GM12878 (cell line): ENCODE measurements around the gene GNG5. TPM values are rescaled to one million over a fixed set of nuclear protein-coding genes. Genes with fewer than 3 reads are reported as not detected.

Source experiments
- ATAC-seq: fragments of 200-7000 bp; cut with Tn5 transposase; 3 replicates; pipeline ENCODE4 v1.9.1; 2020; ENCODE audit warnings: mild to moderate bottlenecking, moderate library complexity
- BruUV-seq: library from RNA; stranded (reverse); fragments of 400-500 nt; replicated peaks from 2 replicates; lab custom pipeline; 2021; lab: Mats Ljungman, UMichigan
- CTCF ChIA-PET: fragments of 300-600 bp; sonication (Branson Sonifier 250); formaldehyde crosslinking; extraction: SDS; loops from one replicate; lab custom pipeline; 2021; ENCODE audit warnings: inconsistent platforms; lab: Yijun Ruan, JAX
- POLR2A ChIA-PET: fragments of 350-600 bp; formaldehyde crosslinking; extraction: SDS; loops from one replicate; lab custom pipeline; 2021; ENCODE audit warnings: inconsistent platforms; lab: Charles Lee
- RAD21 ChIA-PET: fragments of 300-600 bp; sonication (Branson Sonifier 250); formaldehyde crosslinking; loops from one replicate; lab custom pipeline; 2023; ENCODE audit warnings: antibody characterized with exemption; ENCODE audit not compliant: unreplicated experiment; lab: Charles Lee
- SMC1A ChIA-PET: fragments of 300-600 bp; sonication (Branson Sonifier 250); formaldehyde crosslinking; loops from one replicate; lab custom pipeline; 2023; ENCODE audit not compliant: unreplicated experiment, uncharacterized antibody; lab: Charles Lee
- DNase-seq: peaks from one replicate; pipeline ENCODE4 v3.0.0-alpha.2; 2011; ENCODE audit warnings: low read depth, low spot score
- FAIRE-seq: peaks from 3 replicates; lab custom pipeline; 2011; peaks lifted over from hg19 to GRCh38; lab: Jason Lieb, UNC
- H2AFZ ChIP-seq: 2 replicates; pipeline ENCODE4 v1.6.0; 2011; ENCODE audit warnings: low read depth, low read length, control low read depth; ENCODE audit not compliant: control insufficient read depth
- H3K27ac ChIP-seq: 2 replicates; pipeline ENCODE4 v1.5.1; 2011; ENCODE audit warnings: control low read depth; ENCODE audit not compliant: control insufficient read depth, insufficient read depth
- H3K27me3 ChIP-seq, 2 experiments: replicated peaks in 1 of 2; 2 replicates each; pipeline versions ENCODE4 v1.6.0 to v1.6.1; 2011; ENCODE audit warnings: low read length in 1 of 2; ENCODE audit not compliant: control insufficient read depth in 2 of 2, insufficient read depth in 2 of 2
- H3K36me3 ChIP-seq, 2 experiments: 2 replicates each; pipeline ENCODE4 v1.5.1; 2011; ENCODE audit warnings: low read length in 1 of 2; ENCODE audit not compliant: control insufficient read depth in 2 of 2, insufficient read depth in 2 of 2
- H3K4me1 ChIP-seq: 2 replicates; pipeline ENCODE4 v1.6.1; 2011; ENCODE audit warnings: mild to moderate bottlenecking, low read length, moderate library complexity, mixed read lengths; ENCODE audit not compliant: control insufficient read depth, insufficient read depth
- H3K4me2 ChIP-seq: 2 replicates; pipeline ENCODE4 v1.6.0; 2011; ENCODE audit warnings: control low read depth; ENCODE audit not compliant: control insufficient read depth, insufficient read depth
- H3K4me3 ChIP-seq: fragments of 200-600 bp; sonication (generic); 2 replicates; pipeline ENCODE4 v1.5.1; 2016
- H3K79me2 ChIP-seq: 2 replicates; pipeline ENCODE4 v1.6.0; 2011; ENCODE audit warnings: low read length; ENCODE audit not compliant: control insufficient read depth, insufficient read depth
- H3K9ac ChIP-seq: 2 replicates; pipeline ENCODE4 v1.8.0; 2011; ENCODE audit warnings: low read length, control low read depth, mixed read lengths; ENCODE audit not compliant: control insufficient read depth, insufficient read depth
- H3K9me3 ChIP-seq: replicated peaks from 3 replicates; pipeline ENCODE4 v1.5.1; 2011; ENCODE audit warnings: mild to moderate bottlenecking, low read length; ENCODE audit not compliant: control insufficient read depth, insufficient read depth
- H4K20me1 ChIP-seq: 2 replicates; pipeline ENCODE4 v1.6.0; 2011; ENCODE audit not compliant: control insufficient read depth, insufficient read depth
- CHD1 ChIP-seq: IDR thresholded peaks from 2 replicates; pipeline ENCODE4 v1.6.1; 2012; ENCODE audit warnings: low read depth, low read length, improper control_type of control experiment
- CHD4 ChIP-seq: fragments of 200-600 bp; sonication (generic); IDR thresholded peaks from 2 replicates; pipeline ENCODE4 v1.6.1; 2016; ENCODE audit warnings: mild to moderate bottlenecking
- EGR1 ChIP-seq, 2 experiments: IDR thresholded peaks; 1 replicate in 1 of 2; 2 replicates in 1 of 2; pipeline ENCODE4 v1.6.1; 2011 to 2012; ENCODE audit warnings: low read depth in 2 of 2, low read length in 2 of 2, borderline replicate concordance in 1 of 2, mild to moderate bottlenecking in 1 of 2, moderate library complexity in 1 of 2
- ELK1 ChIP-seq: IDR thresholded peaks from 2 replicates; pipeline ENCODE4 v1.6.1; 2012; ENCODE audit warnings: low read depth, low read length, improper control_type of control experiment
- POLR2AphosphoS5 ChIP-seq: IDR thresholded peaks from 2 replicates; pipeline ENCODE4 v1.6.1; 2011; ENCODE audit warnings: mild to moderate bottlenecking, low read length, inconsistent platforms
- USF1 ChIP-seq: IDR thresholded peaks from 2 replicates; pipeline ENCODE4 v1.6.1; 2011; ENCODE audit warnings: borderline replicate concordance, low read depth, mild to moderate bottlenecking, moderate library complexity, mixed read lengths, low read length; ENCODE audit not compliant: insufficient read depth; ENCODE audit errors: extremely low read length
- USF2 ChIP-seq: IDR thresholded peaks from 2 replicates; pipeline ENCODE4 v1.6.1; 2011; ENCODE audit warnings: low read depth, low read length, improper control_type of control experiment, borderline replicate concordance
- ZBTB40 ChIP-seq: fragments of 450-650 bp; IDR thresholded peaks from 2 replicates; pipeline ENCODE4 v1.6.1; 2016; ENCODE audit warnings: mild to moderate bottlenecking, moderate library complexity, borderline replicate concordance
- WGBS: methylation state at CpG from one replicate; pipeline ENCODE4 v1.1.6; 2016; ENCODE audit warnings: low lambda C conversion rate; ENCODE audit not compliant: insufficient replicate concordance, insufficient coverage; ENCODE audit errors: missing lambda C conversion rate; 5-methylcytosine and 5-hydroxymethylcytosine counted together
- in situ Hi-C: fragments of 300-500 bp; cut with MboI; formaldehyde crosslinking; loops from 9 replicates; pipeline ENCODE4 v1.14.3; 2018; ENCODE audit warnings: mixed read lengths
- intact Hi-C: fragments of 100-400 bp; cut with micrococcal nuclease; formaldehyde crosslinking; loops from one replicate; pipeline ENCODE4 v1.14.2; 2022; ENCODE audit not compliant: unreplicated experiment
- polyA plus RNA-seq, 11 experiments: library from polyadenylated mRNA; depleted of rRNA in 4 of 11; unstranded in 6 of 11; stranded (reverse) in 5 of 11; fragments of >200 nt; fragmentation: Nextera tagmentation in 4 of 11; fragmentation: Illumina TruSeq in 1 of 11; extraction: Ambion mirVana in 4 of 11; extraction: Trizol in 1 of 11; gene quantifications; 1 replicate in 1 of 11; 2 replicates in 10 of 11; pipeline versions ENCODE4 v1.2.1 to v1.2.3, GENCODE V29; 2011 to 2016; ENCODE audit warnings: inconsistent platforms in 2 of 11, missing spikeins in 2 of 11, low read depth in 1 of 11
- total RNA-seq, 4 experiments: library from RNA; depleted of rRNA in 3 of 4; stranded (reverse); fragments of >200 nt in 3 of 4; fragmentation: Illumina TruSeq in 1 of 4; extraction: Trizol in 1 of 4; gene quantifications; 2 replicates each; pipeline versions ENCODE4 v1.2.1 to v1.2.3, GENCODE V29; 2013 to 2021
- TF ChIP-seq, protein P1 (sequence below): IDR thresholded peaks from 2 replicates; pipeline ENCODE4 v1.6.1; 2012; ENCODE audit warnings: low read length, inconsistent platforms
- TF ChIP-seq, protein P2 (sequence below): IDR thresholded peaks from 2 replicates; pipeline ENCODE4 v1.6.1; 2012; ENCODE audit warnings: low read depth, low read length, improper control_type of control experiment

Gene GNG5
- total and polyA plus RNA-seq, 10 of the 15 experiments (the other 5 are each of a cell fraction or from before 2014, with no cell fraction given) = 69.8 to 613 (median 203) TPM

DNA sequence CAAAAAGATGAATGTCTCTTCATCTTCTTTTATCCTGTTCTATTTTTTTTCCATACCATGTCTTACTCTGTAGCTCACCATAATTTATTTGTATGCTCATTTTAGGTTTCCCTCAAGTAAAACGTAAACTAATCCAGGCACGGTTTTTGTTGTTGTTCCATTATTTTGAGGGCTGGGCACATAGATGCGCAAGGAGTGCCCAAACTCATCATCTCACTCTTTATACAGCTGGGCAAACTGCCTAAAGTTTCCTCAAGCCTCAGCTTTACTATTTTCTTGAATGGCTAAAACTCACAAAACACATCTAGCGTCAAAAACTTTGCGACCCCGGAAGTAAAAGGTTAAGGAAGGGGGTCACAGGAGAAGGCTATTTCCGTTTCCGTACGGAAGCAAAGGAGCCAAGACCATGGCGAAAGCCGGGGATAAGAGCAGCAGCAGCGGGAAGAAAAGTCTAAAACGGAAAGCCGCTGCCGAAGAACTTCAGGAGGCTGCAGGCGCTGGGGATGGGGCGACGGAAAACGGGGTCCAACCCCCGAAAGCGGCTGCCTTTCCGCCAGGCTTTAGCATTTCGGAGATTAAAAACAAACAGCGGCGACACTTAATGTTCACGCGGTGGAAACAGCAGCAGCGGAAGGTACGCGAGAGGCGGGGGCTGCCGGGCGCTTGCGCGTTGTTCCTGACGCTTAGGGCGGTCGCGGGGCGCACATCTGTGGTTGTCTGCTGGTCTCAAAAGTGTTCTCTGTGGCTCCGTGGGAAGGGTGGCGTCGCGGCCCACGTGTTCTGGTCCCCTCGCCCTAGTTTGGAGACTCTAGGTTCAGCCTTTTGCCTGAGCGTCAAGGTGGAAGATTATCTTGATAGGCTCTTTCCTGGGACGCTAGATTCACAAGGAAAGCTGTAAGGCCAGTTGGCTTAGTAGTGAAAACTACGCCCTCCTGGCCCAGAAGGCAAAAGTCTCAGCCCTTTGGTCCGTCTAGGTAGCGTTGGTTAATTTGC is 27.2 kb downstream of the GNG5 start, which contains the start of gene RPF1:
Gene RPF1, plus strand, starts transcription at position 391 of the 993 bp plus-strand sequence. Its CDS starts 16 bp downstream, at position 407.
- Histone ChIP-seq H3K4me1 (no peaks in the 10 kb centered on the region), H3K79me2 (peaks cover 29% of the 10 kb centered on the region), H2AFZ (peak within 1 kb of the TSS; percentile 99), H3K27me3 (no peaks in the 10 kb centered on the region), H3K9me3 (peaks cover 6% of the 10 kb centered on the region; the same call in 2 of the 3 replicates), H3K4me3 (peak within 1 kb of the TSS; percentile 87), H3K36me3 (peaks cover 0 to 13% of the 10 kb centered on the region in 2 experiments; a peak in 1 of 4 replicates), H3K9ac (peak within 1 kb of the TSS; percentile 79), H4K20me1 (no peaks in the 10 kb centered on the region), H3K27ac (peak within 1 kb of the TSS; percentile 80), H3K4me2 (peak within 1 kb of the TSS; percentile 78)
- RAD21 ChIA-PET = interaction anchor here (0.6 to 2.6 kb wide), 6 partner anchors 23 to 780 kb away, joined by 3 to 19 read pairs (median 6); partner anchors contain the start of genes CTBS, GNG5 and SPATA1
- FAIRE-seq = peak; percentile 27
- 3% methylated on average over 51 of the region's 51 CpGs for WGBS
- SMC1A ChIA-PET = interaction anchor here (0.8 to 4.8 kb wide), 10 partner anchors 8 to 271 kb away, joined by 3 to 61 read pairs (median 6); partner anchors contain the start of genes CTBS, GNG5 and SPATA1
- CTCF ChIA-PET = interaction anchor here (0.7 to 5.3 kb wide), 13 partner anchors 11 to 212 kb away, joined by 3 to 43 read pairs (median 4); partner anchors contain the start of genes GNG5 and SPATA1
- POLR2A ChIA-PET = interaction anchor here (0.7 to 3.8 kb wide), 7 partner anchors 10 to 146 kb away, joined by 3 to 27 read pairs (median 7); partner anchors contain the start of genes CTBS, GNG5 and SPATA1
- peak; percentile 96 for ATAC-seq
- TSS peak; percentile 64 for BruUV-seq
- in situ Hi-C loops = no loop called here
- peak; percentile 49 for DNase-seq
- intact Hi-C loops = loop anchor here (1.0 kb wide), 3 partner anchors 27 to 95 kb away; partner anchors contain the start of genes CTBS, GNG5 and SPATA1
- TF ChIP-seq USF2 (no peak), ELK1 (peak; percentile 44; the same call in 1 of the 2 replicates), POLR2AphosphoS5 (peak; percentile 90), USF1 (no peak), ZBTB40 (peak; percentile 98), CHD4 (no peak), CHD1 (no peak), EGR1 (IDR thresholded peaks at IDR 0.05; ENCODE audit: borderline replicate concordance in 1 of 2, low read depth in 2 of 2, low read length in 2 of 2) (0 out of 3 replicates have a peak, but pooled peaks of 1 of the 2 experiments have one; percentile 2)
- TF ChIP-seq, protein P1, sequence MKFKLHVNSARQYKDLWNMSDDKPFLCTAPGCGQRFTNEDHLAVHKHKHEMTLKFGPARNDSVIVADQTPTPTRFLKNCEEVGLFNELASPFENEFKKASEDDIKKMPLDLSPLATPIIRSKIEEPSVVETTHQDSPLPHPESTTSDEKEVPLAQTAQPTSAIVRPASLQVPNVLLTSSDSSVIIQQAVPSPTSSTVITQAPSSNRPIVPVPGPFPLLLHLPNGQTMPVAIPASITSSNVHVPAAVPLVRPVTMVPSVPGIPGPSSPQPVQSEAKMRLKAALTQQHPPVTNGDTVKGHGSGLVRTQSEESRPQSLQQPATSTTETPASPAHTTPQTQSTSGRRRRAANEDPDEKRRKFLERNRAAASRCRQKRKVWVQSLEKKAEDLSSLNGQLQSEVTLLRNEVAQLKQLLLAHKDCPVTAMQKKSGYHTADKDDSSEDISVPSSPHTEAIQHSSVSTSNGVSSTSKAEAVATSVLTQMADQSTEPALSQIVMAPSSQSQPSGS = peak; percentile 42; the same call in 1 of the 2 replicates
- TF ChIP-seq, protein P2, sequence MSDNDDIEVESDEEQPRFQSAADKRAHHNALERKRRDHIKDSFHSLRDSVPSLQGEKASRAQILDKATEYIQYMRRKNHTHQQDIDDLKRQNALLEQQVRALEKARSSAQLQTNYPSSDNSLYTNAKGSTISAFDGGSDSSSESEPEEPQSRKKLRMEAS = peak; percentile 28; the same call in 1 of the 2 replicates
